HepG2 (cell line): ENCODE measurements around the gene PUS1. TPM values are rescaled to one million over a fixed set of nuclear protein-coding genes. Genes with fewer than 3 reads are reported as not detected.

ENCODE experiments used
- ARID3A ChIP-seq: IDR thresholded peaks from 2 replicates; pipeline ENCODE4 v1.6.1; 2012; ENCODE audit warnings: low read depth, low read length, improper control_type of control experiment
- ARID5B ChIP-seq: IDR thresholded peaks from 2 replicates; pipeline ENCODE4 v1.4.0; 2020; ENCODE audit warnings: mild to moderate bottlenecking, missing genetic modification reagents
- ASH2L ChIP-seq: fragments of 300-600, 200-600 bp; sonication (generic); IDR thresholded peaks from 2 replicates; pipeline ENCODE4 v1.7.0; 2017; ENCODE audit warnings: low read depth, mild to moderate bottlenecking, moderate library complexity, mixed read lengths, low read length; ENCODE audit not compliant: insufficient read length
- IKZF1 ChIP-seq: fragments of 450-650 bp; IDR thresholded peaks from 2 replicates; pipeline ENCODE4 v1.7.1; 2016
- KAT8 ChIP-seq: IDR thresholded peaks from 2 replicates; pipeline ENCODE4 v1.6.1; 2016; ENCODE audit warnings: missing genetic modification reagents, missing compliant biosample characterization
- MLX ChIP-seq: IDR thresholded peaks from 2 replicates; pipeline ENCODE4 v1.6.1; 2016
- NCOA1 ChIP-seq: sonication (generic); formaldehyde crosslinking; IDR thresholded peaks from 2 replicates; pipeline ENCODE4 v1.9.0; 2021; ENCODE audit warnings: missing genetic modification reagents
- NFKBIZ ChIP-seq: IDR thresholded peaks from 2 replicates; pipeline ENCODE4 v1.6.1; 2018; ENCODE audit warnings: missing genetic modification reagents, missing compliant biosample characterization
- NR1H2 ChIP-seq: sonication (generic); formaldehyde crosslinking; IDR thresholded peaks from 2 replicates; pipeline ENCODE4 v1.8.1; 2022; ENCODE audit warnings: low read depth, missing genetic modification reagents, borderline replicate concordance
- NR2F6 ChIP-seq, 2 experiments: IDR thresholded peaks; 2 replicates each; pipeline ENCODE4 v1.6.1; 2016; ENCODE audit warnings: antibody characterized with exemption in 1 of 2, mild to moderate bottlenecking in 1 of 2
- NRL ChIP-seq: sonication (generic); formaldehyde crosslinking; IDR thresholded peaks from 2 replicates; pipeline ENCODE4 v1.5.0; 2020; ENCODE audit warnings: missing genetic modification reagents, mild to moderate bottlenecking, moderate library complexity, borderline replicate concordance
- SPEN ChIP-seq: sonication (generic); formaldehyde crosslinking; IDR thresholded peaks from 2 replicates; pipeline ENCODE4 v1.5.1; 2020; ENCODE audit warnings: low read depth, mild to moderate bottlenecking, missing genetic modification reagents
- TRIM22 ChIP-seq: fragments of 450-650 bp; IDR thresholded peaks from 2 replicates; pipeline ENCODE4 v1.6.1; 2017
- ZBTB2 ChIP-seq: sonication (generic); formaldehyde crosslinking; IDR thresholded peaks from 2 replicates; pipeline ENCODE4 v1.8.0; 2022; ENCODE audit warnings: low read depth, missing genetic modification reagents
- ZFP90 ChIP-seq: sonication (generic); formaldehyde crosslinking; IDR thresholded peaks from 2 replicates; pipeline ENCODE4 v1.8.0; 2022; ENCODE audit warnings: missing genetic modification reagents, mild to moderate bottlenecking, inconsistent platforms, borderline replicate concordance
- ZNF12 ChIP-seq: sonication (generic); formaldehyde crosslinking; IDR thresholded peaks from 2 replicates; pipeline ENCODE4 v1.5.0; 2020; ENCODE audit warnings: missing genetic modification reagents
- ZNF263 ChIP-seq: sonication (generic); formaldehyde crosslinking; IDR thresholded peaks from 2 replicates; pipeline ENCODE4 v1.4.0; 2020; ENCODE audit warnings: missing genetic modification reagents
- ZNF333 ChIP-seq: sonication (generic); formaldehyde crosslinking; IDR thresholded peaks from 2 replicates; pipeline ENCODE4 v1.4.0; 2020; ENCODE audit warnings: mild to moderate bottlenecking, missing genetic modification reagents, borderline replicate concordance
- ZNF543 ChIP-seq: sonication (generic); formaldehyde crosslinking; IDR thresholded peaks from 2 replicates; pipeline ENCODE4 v1.4.0; 2020; ENCODE audit warnings: mild to moderate bottlenecking, missing genetic modification reagents
- ZNF720 ChIP-seq: sonication (generic); formaldehyde crosslinking; IDR thresholded peaks from 2 replicates; pipeline ENCODE4 v1.4.0; 2020; ENCODE audit warnings: missing genetic modification reagents
- polyA plus RNA-seq, 8 experiments: library from polyadenylated mRNA; depleted of rRNA in 3 of 8; stranded (reverse) in 7 of 8; unstranded in 1 of 8; fragments of >200 nt; fragmentation: Illumina TruSeq in 4 of 8; extraction: Trizol in 4 of 8; gene quantifications; 2 replicates each; pipeline versions ENCODE4 v1.2.1 to v1.2.3, GENCODE V29; 2011 to 2016; ENCODE audit warnings: low read depth in 4 of 8, missing spikeins in 1 of 8, mixed read lengths in 1 of 8; ENCODE audit not compliant: insufficient read depth in 1 of 8
- total RNA-seq, 5 experiments: library from RNA; depleted of rRNA; stranded (reverse); fragments of >200 nt; fragmentation: Illumina TruSeq; extraction: Trizol; gene quantifications; 2 replicates each; pipeline ENCODE4 v1.2.3, GENCODE V29; 2016; ENCODE audit warnings: low read depth in 1 of 5

Gene PUS1
- total and polyA plus RNA-seq, 2 of the 13 experiments (the other 11 are each of a cell fraction or from before 2014, with no cell fraction given), result 19.2 to 24.7 TPM

- TF ChIP-seq NR2F6 (IDR thresholded peaks at IDR 0.05) (peak; percentile 93), NR2F6 (CRISPR knock-in tag; IDR thresholded peaks at IDR 0.05) (peak; percentile 88), ZNF12 (CRISPR knock-in tag) (0 out of 2 replicates have a peak, but pooled peaks have one; percentile 22), ASH2L (peak; percentile 60), ZNF720 (CRISPR knock-in tag) (peak; percentile 14; the same call in 1 of the 2 replicates), NFKBIZ (peak; percentile 75; the same call in 1 of the 2 replicates), IKZF1 (no peak), ZNF543 (CRISPR knock-in tag) (0 out of 2 replicates have a peak, but pooled peaks have one; percentile 71), ZFP90 (peak; percentile 89), NR1H2 (CRISPR knock-in tag) (peak; percentile 80; the same call in 1 of the 2 replicates), NRL (CRISPR knock-in tag) (peak; percentile 57; the same call in 1 of the 2 replicates), MLX (CRISPR knock-in tag) (peak; percentile 53; the same call in 1 of the 2 replicates), ZNF333 (CRISPR knock-in tag) (peak; percentile 60; the same call in 1 of the 2 replicates), ZNF263 (CRISPR knock-in tag) (peak; percentile 24; the same call in 1 of the 2 replicates), ARID3A (no peak), NCOA1 (CRISPR knock-in tag) (no peak), SPEN (CRISPR knock-in tag) (peak; percentile 60), ARID5B (no peak), TRIM22 (no peak), ZBTB2 (CRISPR knock-in tag) (peak; percentile 33; the same call in 1 of the 2 replicates), KAT8 (peak; percentile 87)
These were observed at the start of gene PUS1 (continued) for GRCh38 chr12:131928711-131929580.
